Smooth muscle cell (in vitro differentiated cells): ENCODE results near the gene BEGAIN. TPM values are rescaled to one million over a fixed set of nuclear protein-coding genes. Genes with fewer than 3 reads are reported as not detected.

Experiments
- DNase-seq: peaks from one replicate; lab custom pipeline; 2025; ENCODE audit not compliant: unreplicated experiment; lab: John Stamatoyannopoulos, UW
- H2AFZ ChIP-seq: fragments of 200-600 bp; sonication (generic); 2 replicates; pipeline ENCODE4 v1.6.0; 2016; ENCODE audit warnings: antibody characterized with exemption, low read depth, mild to moderate bottlenecking
- H3F3A ChIP-seq: fragments of 200-600 bp; sonication (generic); 2 replicates; pipeline ENCODE4 v1.6.0; 2017; ENCODE audit warnings: antibody characterized with exemption, low read depth
- H3K27ac ChIP-seq: fragments of 200-600 bp; sonication (generic); 2 replicates; pipeline ENCODE4 v1.5.1; 2016; ENCODE audit warnings: low read depth, mild to moderate bottlenecking
- H3K27me3 ChIP-seq: fragments of 200-600 bp; sonication (generic); 2 replicates; pipeline ENCODE4 v1.6.1; 2016; ENCODE audit warnings: low read depth, mild to moderate bottlenecking
- H3K36me3 ChIP-seq: fragments of 200-600 bp; sonication (generic); 2 replicates; pipeline ENCODE4 v1.5.1; 2016; ENCODE audit warnings: low read depth
- H3K4me1 ChIP-seq: fragments of 200-600 bp; sonication (generic); 2 replicates; pipeline ENCODE4 v1.5.1; 2016; ENCODE audit warnings: low read depth
- H3K4me2 ChIP-seq: fragments of 200-600 bp; sonication (generic); 2 replicates; pipeline ENCODE4 v1.6.0; 2016; ENCODE audit warnings: mild to moderate bottlenecking
- H3K4me3 ChIP-seq: fragments of 200-600 bp; sonication (generic); 2 replicates; pipeline ENCODE4 v1.5.1; 2016; ENCODE audit warnings: mild to moderate bottlenecking
- H3K79me2 ChIP-seq: fragments of 200-600 bp; sonication (generic); 2 replicates; pipeline ENCODE4 v1.6.0; 2016; ENCODE audit warnings: low read depth, mild to moderate bottlenecking
- H3K9ac ChIP-seq: fragments of 200-600 bp; sonication (generic); 2 replicates; pipeline ENCODE4 v1.6.0; 2016; ENCODE audit warnings: low read depth
- H3K9me3 ChIP-seq: fragments of 200-600 bp; sonication (generic); replicated peaks from 2 replicates; pipeline ENCODE4 v1.5.1; 2016; ENCODE audit warnings: low read depth
- H4K20me1 ChIP-seq: fragments of 200-600 bp; sonication (generic); 2 replicates; pipeline ENCODE4 v1.6.0; 2016; ENCODE audit warnings: low read depth
- WGBS: methylation state at CpG from one replicate; pipeline ENCODE4 v1.1.7; 2016; ENCODE audit warnings: low lambda C conversion rate; 5-methylcytosine and 5-hydroxymethylcytosine counted together
- polyA plus RNA-seq: library from polyadenylated mRNA; unstranded; fragments of >200 nt; fragmentation: Nextera tagmentation; extraction: Ambion mirVana; gene quantifications from 2 replicates; pipeline ENCODE4 v1.2.1, GENCODE V29; 2016
- total RNA-seq: library from RNA; depleted of rRNA; stranded (reverse); fragments of >200 nt; gene quantifications from 2 replicates; pipeline ENCODE4 v1.2.3, GENCODE V29; 2014
- TF ChIP-seq, protein P1 (sequence below): fragments of 200-600 bp; sonication (generic); IDR thresholded peaks from 2 replicates; pipeline ENCODE4 v1.5.1; 2017; ENCODE audit warnings: borderline replicate concordance, mild to moderate bottlenecking, antibody characterized with exemption; ENCODE audit not compliant: insufficient read depth, poor library complexity, severe bottlenecking

The BEGAIN gene
- total and polyA plus RNA-seq, 2 experiments from 2014 or later, result 4.7 to 11.7 TPM

DNA sequence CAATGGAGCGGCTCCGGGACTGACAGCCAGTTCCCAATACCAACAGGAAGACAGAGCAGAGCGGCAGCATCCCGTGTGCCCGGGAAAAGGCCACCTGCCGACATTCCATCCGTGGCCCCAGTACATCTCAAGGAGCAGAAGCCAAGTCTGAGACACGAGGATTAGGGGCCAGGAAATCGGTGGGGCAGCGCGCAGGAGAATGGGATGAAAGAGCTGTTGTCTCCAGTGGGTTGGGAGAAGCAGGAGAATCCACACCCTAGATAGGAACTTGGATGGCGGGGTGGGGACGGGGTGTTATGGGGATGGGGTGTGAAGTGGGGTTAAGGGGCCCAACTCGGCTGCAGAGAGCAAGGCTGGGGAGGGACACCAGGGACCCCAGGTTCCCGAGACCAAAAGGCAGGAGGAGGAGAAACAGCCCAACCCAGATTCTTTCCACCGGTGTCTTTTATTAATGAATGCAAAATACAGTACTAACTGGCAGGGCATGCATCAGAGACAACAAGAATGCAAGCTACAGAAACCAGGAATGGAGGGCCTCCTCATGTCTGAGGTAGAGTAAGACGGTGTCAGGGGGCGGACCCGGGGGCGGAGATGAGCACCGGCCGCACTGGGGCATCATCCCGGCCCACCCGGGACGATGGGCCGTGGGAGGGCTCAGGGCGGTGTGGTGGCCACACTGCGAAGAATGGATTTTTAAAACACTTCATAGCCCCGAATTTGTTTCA is 50.3 kb downstream of the BEGAIN start:
- DNase-seq, result no peak
- no peaks in the 10 kb centered on the region for H4K20me1 ChIP-seq
- 91% methylated on average over 27 of the region's 29 CpGs for WGBS

DNA sequence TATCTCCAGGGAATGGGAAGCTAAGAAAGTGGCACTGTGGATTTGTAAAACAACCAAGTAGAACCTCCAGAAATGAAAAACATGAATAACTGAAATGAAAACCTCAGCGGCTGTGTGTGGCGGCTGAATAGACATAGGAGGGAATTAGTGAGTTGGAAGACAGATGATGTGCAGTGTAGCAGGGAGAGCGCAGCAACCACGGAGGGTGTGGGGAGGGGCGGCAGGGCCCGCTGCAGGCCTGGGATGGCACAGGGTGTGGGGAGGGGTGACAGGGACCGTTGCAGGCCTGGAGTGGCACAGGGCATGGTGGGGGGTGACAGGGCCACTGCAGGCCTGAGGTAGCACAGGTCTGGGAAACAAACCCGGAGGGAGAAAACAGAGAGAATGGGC is 51.1 kb downstream of the BEGAIN start:
- H3K36me3 ChIP-seq, result no peaks in the 10 kb centered on the region
- no peaks in the 10 kb centered on the region for H4K20me1 ChIP-seq
- peaks cover 11% of the 10 kb centered on the region for H3K4me1 ChIP-seq
- no peaks in the 10 kb centered on the region for H3K79me2 ChIP-seq
- TF ChIP-seq, protein P1, sequence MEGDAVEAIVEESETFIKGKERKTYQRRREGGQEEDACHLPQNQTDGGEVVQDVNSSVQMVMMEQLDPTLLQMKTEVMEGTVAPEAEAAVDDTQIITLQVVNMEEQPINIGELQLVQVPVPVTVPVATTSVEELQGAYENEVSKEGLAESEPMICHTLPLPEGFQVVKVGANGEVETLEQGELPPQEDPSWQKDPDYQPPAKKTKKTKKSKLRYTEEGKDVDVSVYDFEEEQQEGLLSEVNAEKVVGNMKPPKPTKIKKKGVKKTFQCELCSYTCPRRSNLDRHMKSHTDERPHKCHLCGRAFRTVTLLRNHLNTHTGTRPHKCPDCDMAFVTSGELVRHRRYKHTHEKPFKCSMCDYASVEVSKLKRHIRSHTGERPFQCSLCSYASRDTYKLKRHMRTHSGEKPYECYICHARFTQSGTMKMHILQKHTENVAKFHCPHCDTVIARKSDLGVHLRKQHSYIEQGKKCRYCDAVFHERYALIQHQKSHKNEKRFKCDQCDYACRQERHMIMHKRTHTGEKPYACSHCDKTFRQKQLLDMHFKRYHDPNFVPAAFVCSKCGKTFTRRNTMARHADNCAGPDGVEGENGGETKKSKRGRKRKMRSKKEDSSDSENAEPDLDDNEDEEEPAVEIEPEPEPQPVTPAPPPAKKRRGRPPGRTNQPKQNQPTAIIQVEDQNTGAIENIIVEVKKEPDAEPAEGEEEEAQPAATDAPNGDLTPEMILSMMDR, result no peak
- no peaks in the 10 kb centered on the region for H3F3A ChIP-seq
- H3K4me3 ChIP-seq, result no peak overlapping the region
- no peak for DNase-seq
- no peaks in the 10 kb centered on the region for H3K9me3 ChIP-seq
- no peak overlapping the region for H3K9ac ChIP-seq
- no peak overlapping the region for H3K27ac ChIP-seq
- no peaks in the 10 kb centered on the region for H3K27me3 ChIP-seq
- H2AFZ ChIP-seq, result no peak overlapping the region
- no peak overlapping the region for H3K4me2 ChIP-seq
- WGBS, result 85% methylated on average over 8 of the region's 8 CpGs

More for the DNA sequence above, 50.3 kb downstream of the BEGAIN start:
- H3K9ac ChIP-seq, result no peak overlapping the region
- no peaks in the 10 kb centered on the region for H3F3A ChIP-seq
- no peaks in the 10 kb centered on the region for H3K79me2 ChIP-seq
- H3K9me3 ChIP-seq, result no peaks in the 10 kb centered on the region
- H3K4me2 ChIP-seq, result no peak overlapping the region
- no peak overlapping the region for H3K4me3 ChIP-seq
- TF ChIP-seq, protein P1, result no peak
- no peak overlapping the region for H3K27ac ChIP-seq
- H3K4me1 ChIP-seq, result peaks cover 11% of the 10 kb centered on the region
- no peaks in the 10 kb centered on the region for H3K36me3 ChIP-seq
- no peak overlapping the region for H2AFZ ChIP-seq
- no peaks in the 10 kb centered on the region for H3K27me3 ChIP-seq

DNA sequence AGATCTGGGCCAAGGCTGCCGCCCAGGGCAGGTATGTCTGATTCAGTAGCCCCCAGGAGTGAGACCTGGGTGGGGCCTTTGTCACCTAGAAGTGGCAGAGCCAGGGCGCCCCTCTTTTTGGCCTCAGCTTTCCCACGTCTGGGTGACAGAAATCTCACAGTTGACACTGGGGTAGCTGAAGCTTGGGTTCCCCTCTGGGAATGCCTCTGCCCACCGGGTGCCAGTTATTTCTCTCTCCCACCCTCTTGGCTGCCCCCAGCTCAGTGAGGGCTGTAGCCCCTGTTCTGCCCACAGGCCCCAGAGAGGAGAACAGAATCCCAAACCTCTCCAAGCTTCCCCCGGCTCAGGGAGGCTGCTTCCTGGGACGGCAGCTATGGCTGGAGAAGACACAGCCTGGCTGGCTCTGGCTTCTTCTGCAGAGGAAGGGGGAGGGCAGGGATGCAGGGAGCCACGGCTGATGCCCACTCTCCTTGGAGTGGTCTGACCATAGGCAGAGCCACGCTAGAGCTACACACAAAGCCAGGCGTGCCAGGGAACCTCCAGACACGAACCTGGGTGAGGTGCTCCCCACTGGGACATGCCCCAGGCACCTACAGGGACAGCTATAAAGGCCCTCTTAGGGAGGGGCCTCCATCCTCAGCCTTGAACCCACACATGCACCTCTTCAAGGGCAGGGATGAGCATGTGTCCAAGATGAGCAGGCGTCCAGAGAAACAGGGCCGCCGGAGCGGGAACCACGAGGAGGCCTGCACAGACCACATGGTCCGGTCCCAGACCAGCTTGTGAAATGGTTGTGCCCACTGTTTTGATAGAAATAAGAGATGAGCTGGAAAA is 51.7 kb downstream of the BEGAIN start:
- Histone ChIP-seq H3K4me2 (no peak overlapping the region), H3K9me3 (no peaks in the 10 kb centered on the region), H4K20me1 (no peaks in the 10 kb centered on the region), H2AFZ (no peak overlapping the region), H3K79me2 (no peaks in the 10 kb centered on the region), H3K9ac (no peak overlapping the region), H3K36me3 (no peaks in the 10 kb centered on the region), H3K27ac (no peak overlapping the region), H3F3A (no peaks in the 10 kb centered on the region), H3K4me1 (peaks cover 11% of the 10 kb centered on the region), H3K27me3 (no peaks in the 10 kb centered on the region), H3K4me3 (no peak overlapping the region)
- TF ChIP-seq, protein P1, result no peak
- WGBS, result 88% methylated on average over 16 of the region's 16 CpGs
- DNase-seq, result no peak
